GM19468 (cell line): Measurements from ENCODE around the gene ZNF100.
"Not testable (repeated sequence)": the region's sequence is repeated elsewhere in the genome, so short reads cannot be mapped to it uniquely, and the experiment has no call there.

Experiments used
- ATAC-seq: cut with Tn5 transposase; IDR thresholded peaks from one replicate; pipeline ENCODE4 v1.9.1; 2021; ENCODE audit warnings: mild to moderate bottlenecking, moderate library complexity, moderate number of reproducible peaks; ENCODE audit not compliant: unreplicated experiment; ENCODE audit errors: extremely low read depth

ZNF100 gene

GRCh38 chr19:21705393-21705792, 62.0 kb downstream of the ZNF100 start:
- ATAC-seq: no peak

DNA sequence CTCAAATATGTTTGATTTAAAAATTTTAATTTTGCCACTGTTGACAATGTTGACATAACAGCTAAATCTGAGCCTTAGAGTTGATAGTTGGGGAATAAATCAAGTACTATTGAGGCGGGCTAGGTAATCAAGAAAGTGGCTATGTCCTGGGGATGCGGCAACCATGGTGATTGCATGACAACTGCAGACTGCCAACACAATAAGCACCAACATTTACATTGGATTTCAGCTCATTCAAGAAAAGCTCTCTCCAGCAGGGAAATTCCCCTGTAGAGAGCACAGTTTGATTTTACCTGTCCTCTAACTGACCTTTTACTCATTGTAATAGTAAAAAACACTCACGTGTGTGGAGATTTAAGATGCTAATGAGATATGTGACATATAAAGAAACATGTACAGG, 63.1 kb downstream of the ZNF100 start:
- ATAC-seq: no peak

DNA sequence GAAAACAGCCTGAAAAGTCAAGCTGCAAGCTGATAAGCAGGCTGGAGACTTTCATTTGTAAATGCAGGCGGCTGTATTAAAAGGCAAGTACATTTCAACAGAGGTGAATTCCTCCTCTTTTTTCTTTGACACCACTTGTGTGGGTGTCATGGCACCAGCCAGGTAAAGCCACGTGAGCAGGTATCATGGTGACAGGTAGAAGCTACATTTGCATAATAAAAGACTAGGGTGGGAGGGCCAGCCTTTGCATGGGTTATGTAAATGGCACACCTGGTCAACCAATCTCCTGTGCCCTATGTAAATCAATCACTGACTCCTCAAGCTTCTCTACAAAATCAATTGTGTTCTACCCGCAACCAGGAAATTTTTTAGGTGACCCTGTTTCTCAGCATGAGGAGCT, 68.2 kb downstream of the ZNF100 start:
- no peak for ATAC-seq

DNA sequence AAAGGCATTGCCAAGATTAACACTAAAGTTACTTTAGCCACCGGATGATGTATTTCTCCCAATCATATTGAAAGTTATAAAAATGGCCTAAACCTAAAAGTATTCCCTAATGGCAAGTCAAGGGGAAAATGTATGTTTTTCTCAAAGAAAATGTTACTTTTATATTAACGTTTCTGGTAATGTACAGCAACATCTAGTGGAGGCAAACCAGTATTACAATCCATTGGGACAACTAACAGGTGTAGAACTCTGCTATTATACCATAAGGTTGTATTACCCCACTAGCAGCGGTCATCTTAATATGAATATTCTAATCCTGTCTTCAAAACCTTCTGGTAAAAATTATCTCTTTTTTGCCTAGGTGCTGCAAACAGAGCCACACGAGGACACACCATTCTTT, 69.2 kb downstream of the ZNF100 start:
- no peak for ATAC-seq

DNA sequence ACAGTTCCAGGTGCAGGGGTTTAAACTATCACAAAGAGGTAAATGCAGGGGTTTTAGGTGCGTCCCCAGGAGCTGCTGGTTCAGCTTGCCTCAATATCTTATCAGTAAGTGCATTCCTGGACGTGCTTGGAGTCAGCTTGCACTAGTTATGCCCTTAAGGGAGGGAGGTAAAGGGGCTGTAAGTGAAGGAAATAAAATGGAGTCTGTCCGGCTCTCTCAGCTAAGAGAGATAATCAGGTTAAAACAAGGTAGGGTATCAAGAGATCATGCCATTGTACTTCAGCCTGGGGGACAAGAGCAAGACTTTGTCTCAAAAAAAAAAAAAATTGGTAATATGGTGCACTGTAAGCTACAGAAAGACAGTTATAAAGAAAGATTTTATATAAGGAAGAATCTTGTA, 69.7 kb downstream of the ZNF100 start:
- no peak for ATAC-seq

- no peak for ATAC-seq
Observed at GRCh38 chr19:21694171-21694906, 73.0 kb downstream of the ZNF100 start.

GRCh38 chr19:21693399-21693798, 74.0 kb downstream of the ZNF100 start:
- ATAC-seq: no peak

GRCh38 chr19:21691661-21692060, 75.7 kb downstream of the ZNF100 start:
- ATAC-seq: no peak

DNA sequence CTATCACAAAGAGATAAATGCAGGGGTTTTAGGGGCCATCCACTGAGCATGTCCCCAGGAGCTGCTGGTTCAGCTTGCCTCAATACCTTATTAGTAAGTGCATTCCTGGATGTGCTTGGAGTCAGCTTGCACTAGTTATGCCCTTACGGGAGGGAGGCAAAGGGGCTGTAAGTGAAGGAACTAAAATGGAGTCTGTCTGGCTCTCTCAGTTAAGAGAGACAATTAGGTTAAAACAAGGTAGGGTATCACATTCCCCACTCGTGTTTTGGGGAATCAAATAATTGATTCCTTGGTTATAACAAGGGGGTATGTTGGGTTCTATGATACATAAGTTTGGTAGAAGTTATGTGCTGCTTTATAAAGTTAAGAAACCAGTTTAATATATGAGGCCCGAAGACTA, 78.9 kb downstream of the ZNF100 start:
- no peak for ATAC-seq

DNA sequence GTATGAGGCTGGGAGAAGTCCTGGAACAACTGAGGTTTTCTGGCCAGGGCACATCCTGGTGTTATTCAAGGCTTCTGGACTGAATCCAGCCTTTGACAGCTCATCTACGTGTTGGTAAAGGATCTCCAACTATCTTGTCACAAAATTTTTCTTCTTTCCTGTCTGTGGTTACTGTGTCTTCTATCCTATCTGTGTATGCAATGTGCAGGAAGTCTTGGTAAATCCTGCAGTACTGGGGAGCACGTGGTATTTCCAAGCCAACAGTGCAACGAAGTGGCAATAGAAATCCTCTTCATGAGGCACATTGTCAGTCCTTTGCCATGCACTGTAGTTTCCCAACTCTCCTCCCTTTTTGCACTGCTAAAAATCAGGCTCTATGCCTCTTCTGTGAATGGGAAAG, 86.7 kb downstream of the ZNF100 start:
- no peak for ATAC-seq

- no peak for ATAC-seq
Observed at GRCh38 chr19:21680026-21680425, 87.4 kb downstream of the ZNF100 start.

DNA sequence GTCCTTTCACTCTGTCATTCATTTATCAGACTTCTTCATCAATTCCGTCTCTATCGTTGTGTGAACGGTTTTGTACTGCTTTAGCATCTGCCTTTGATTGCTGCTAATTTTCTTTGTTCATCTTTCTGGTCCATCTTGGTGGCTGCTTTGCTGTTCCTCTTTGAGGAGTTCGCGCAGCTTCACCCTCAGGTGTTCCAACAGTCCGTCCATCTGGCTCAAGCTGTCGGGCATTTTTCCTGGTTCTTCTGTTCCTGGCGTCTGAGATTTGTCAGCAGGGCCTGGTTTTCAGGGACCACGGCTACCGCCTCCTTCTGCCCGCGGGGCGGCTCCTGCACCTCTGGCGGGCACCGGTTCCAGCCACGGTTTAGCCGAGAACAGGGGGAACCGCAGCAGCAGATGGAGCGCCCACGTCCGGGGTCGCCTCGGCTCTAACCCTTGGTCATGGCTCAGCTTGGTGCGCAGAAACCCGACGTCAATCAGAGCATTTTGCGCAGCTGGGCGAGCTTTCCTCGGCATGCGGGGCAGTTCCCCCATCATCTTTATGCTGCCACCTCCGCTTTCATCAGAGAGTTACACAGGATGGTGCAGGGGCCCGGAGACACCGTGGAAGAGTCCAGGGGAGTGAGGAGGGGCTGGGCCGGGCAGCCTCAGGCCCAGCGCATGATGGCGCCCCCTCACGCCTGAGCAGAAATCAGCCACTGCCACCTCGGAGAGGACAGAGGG, 89.5 kb downstream of the ZNF100 start:
- no peak for ATAC-seq

GRCh38 chr19:21674454-21674853, 92.9 kb downstream of the ZNF100 start:
- ATAC-seq: no peak

- ATAC-seq: not testable (repeated sequence)
Observed at GRCh38 chr19:21673479-21673878, 93.9 kb downstream of the ZNF100 start.
